ENCODE data around the gene ZNF407. TPM values are rescaled to one million over a fixed set of nuclear protein-coding genes. Genes with fewer than 3 reads are reported as not detected.

The ZNF407 gene
- total RNA-seq, 1 donor from 2014 or later, result 8.7 TPM

- H3K27ac ChIP-seq, result no peak overlapping the region
- H3K4me3 ChIP-seq, result no peak overlapping the region
- no peak for TF ChIP-seq CTCF (IDR thresholded peaks at IDR 0.05)
- intact Hi-C loops (cut with DNase I), result no loop called here
- no peaks in the 10 kb centered on the region for H3K27me3 ChIP-seq
- DNase-seq (ENCODE audit: low spot score in 2 of 2), result no peak
- no peaks in the 10 kb centered on the region for H3K36me3 ChIP-seq
- H3K9me3 ChIP-seq, result no peaks in the 10 kb centered on the region
- no peaks in the 10 kb centered on the region for H3K4me1 ChIP-seq
Measured at GRCh38 chr18:74856928-74857327, 259.3 kb downstream of the ZNF407 start.

GRCh38 chr18:74857901-74858300 lies 260.2 kb downstream of the ZNF407 start:
- no peak overlapping the region for H3K4me3 ChIP-seq
- H3K4me1 ChIP-seq, result no peaks in the 10 kb centered on the region
- H3K27ac ChIP-seq, result no peak overlapping the region
- H3K36me3 ChIP-seq, result no peaks in the 10 kb centered on the region
- no peak for TF ChIP-seq CTCF (IDR thresholded peaks at IDR 0.05)
- no peaks in the 10 kb centered on the region for H3K9me3 ChIP-seq
- DNase-seq (ENCODE audit: low spot score in 2 of 2), result no peak
- no peaks in the 10 kb centered on the region for H3K27me3 ChIP-seq
- intact Hi-C loops (cut with DNase I), result no loop called here

GRCh38 chr18:74861154-74861553 lies 263.5 kb downstream of the ZNF407 start:
- H3K27ac ChIP-seq, result no peak overlapping the region
- H3K27me3 ChIP-seq, result no peaks in the 10 kb centered on the region
- intact Hi-C loops (cut with DNase I), result no loop called here
- no peaks in the 10 kb centered on the region for H3K36me3 ChIP-seq
- no peak for DNase-seq (ENCODE audit: low spot score in 2 of 2)
- H3K4me1 ChIP-seq, result no peaks in the 10 kb centered on the region
- TF ChIP-seq CTCF (IDR thresholded peaks at IDR 0.05), result no peak
- H3K4me3 ChIP-seq, result no peak overlapping the region
- H3K9me3 ChIP-seq, result no peaks in the 10 kb centered on the region

- H3K4me3 ChIP-seq, result no peak overlapping the region
- H3K9me3 ChIP-seq, result no peaks in the 10 kb centered on the region
- TF ChIP-seq CTCF (IDR thresholded peaks at IDR 0.05), result no peak
- no peaks in the 10 kb centered on the region for H3K27me3 ChIP-seq
- H3K27ac ChIP-seq, result no peak overlapping the region
- H3K4me1 ChIP-seq, result no peaks in the 10 kb centered on the region
- DNase-seq (ENCODE audit: low spot score in 2 of 2), result no peak
- intact Hi-C loops (cut with DNase I), result no loop called here
- H3K36me3 ChIP-seq, result no peaks in the 10 kb centered on the region
Measured at GRCh38 chr18:74862094-74862493, 264.4 kb downstream of the ZNF407 start.

GRCh38 chr18:74866577-74866976 lies 268.9 kb downstream of the ZNF407 start:
- intact Hi-C loops (cut with DNase I), result no loop called here

More at GRCh38 chr18:74866577-74866976, 268.9 kb downstream of the ZNF407 start:
- no peak for DNase-seq (ENCODE audit: low spot score in 2 of 2)
- no peaks in the 10 kb centered on the region for H3K27me3 ChIP-seq
- no peaks in the 10 kb centered on the region for H3K36me3 ChIP-seq
- no peak for TF ChIP-seq CTCF (IDR thresholded peaks at IDR 0.05)
- H3K4me3 ChIP-seq, result no peak overlapping the region
- no peak overlapping the region for H3K27ac ChIP-seq
- no peaks in the 10 kb centered on the region for H3K9me3 ChIP-seq
- no peaks in the 10 kb centered on the region for H3K4me1 ChIP-seq

All from ascending aorta (tissue), 2 donors.